HCT116 (cell line): ENCODE results near the gene LPCAT2. TPM values are rescaled to one million over a fixed set of nuclear protein-coding genes. Genes with fewer than 3 reads are reported as not detected.
A peak's percentile ranks its signal among the peaks of the same experiment; 100 is the strongest.

Experiments
- ATAC-seq: fragments of 200-7000 bp; cut with Tn5 transposase; 2 replicates; pipeline ENCODE4 v1.9.1; 2020; ENCODE audit warnings: mild to moderate bottlenecking, moderate library complexity
- BruUV-seq: library from RNA; stranded (reverse); fragments of 400-500 nt; replicated peaks from 2 replicates; lab custom pipeline; 2021; lab: Mats Ljungman, UMichigan
- CTCF ChIA-PET: fragments of 300-600 bp; sonication (Branson Sonifier 250); formaldehyde crosslinking; loops from one replicate; lab custom pipeline; 2021; ENCODE audit warnings: antibody characterized with exemption; lab: Charles Lee
- POLR2A ChIA-PET: fragments of 300-600, 350-600 bp; sonication (Branson Sonifier 250); formaldehyde crosslinking; loops from one replicate; lab custom pipeline; 2021; ENCODE audit warnings: antibody characterized with exemption; lab: Charles Lee
- RAD21 ChIA-PET, 2 experiments: fragments of 300-600 bp; sonication (Branson Sonifier 250); formaldehyde crosslinking; loops; one replicate each; lab custom pipeline; 2023; ENCODE audit warnings: low total read pairs in 2 of 2; ENCODE audit not compliant: uncharacterized antibody in 2 of 2, unreplicated experiment in 2 of 2, low non-redundant PET in 1 of 2; lab: Charles Lee
- DNase-seq: peaks from one replicate; pipeline ENCODE4 v3.0.0-alpha.2; 2010; ENCODE audit warnings: low read depth, low spot score
- H2AFZ ChIP-seq: fragments of 200-600 bp; shearing (Covaris generic), sonication (generic); 2 replicates; pipeline ENCODE4 v1.6.1; 2017; ENCODE audit warnings: low read depth, mixed run types, mixed read lengths, antibody characterized with exemption, low read length; ENCODE audit not compliant: poor library complexity, severe bottlenecking
- H3K27ac ChIP-seq: 2 replicates; pipeline ENCODE4 v1.5.1; 2012; ENCODE audit warnings: low read depth, low read length
- H3K27me3 ChIP-seq: fragments of 200-600 bp; sonication (generic); 2 replicates; pipeline ENCODE4 v1.6.1; 2016; ENCODE audit warnings: mixed run types, low read length, mixed read lengths; ENCODE audit not compliant: insufficient read depth
- H3K36me3 ChIP-seq, 2 experiments: fragments of 200-500 bp in 1 of 2; fragments of 200-600 bp in 1 of 2; sonication (Bioruptor generic) in 1 of 2; sonication (generic) in 1 of 2; 2 replicates each; pipeline versions ENCODE4 v1.5.1 to v1.6.1; 2014 to 2016; ENCODE audit warnings: low read length in 2 of 2, inconsistent platforms in 1 of 2, mixed read lengths in 1 of 2, mixed run types in 1 of 2; ENCODE audit not compliant: insufficient read depth in 2 of 2, control insufficient read depth in 1 of 2
- H3K4me1 ChIP-seq, 2 experiments: fragments of 200-600 bp in 1 of 2; sonication (generic) in 1 of 2; 2 replicates each; pipeline versions ENCODE4 v1.5.1 to v1.6.1; 2012 to 2017; ENCODE audit warnings: low read length in 2 of 2, inconsistent platforms in 1 of 2, mild to moderate bottlenecking in 1 of 2, mixed read lengths in 1 of 2, mixed run types in 1 of 2, moderate library complexity in 1 of 2; ENCODE audit not compliant: insufficient read depth in 2 of 2, control insufficient read depth in 1 of 2
- H3K4me2 ChIP-seq: fragments of 200-600 bp; sonication (generic); 2 replicates; pipeline ENCODE4 v1.6.1; 2017; ENCODE audit warnings: mixed run types, low read length, mixed read lengths
- H3K4me3 ChIP-seq, 2 experiments: fragments of 200-600 bp in 1 of 2; sonication (generic) in 1 of 2; replicated peaks in 1 of 2; 2 replicates each; pipeline ENCODE4 v1.5.1; 2011 to 2016; ENCODE audit warnings: low read length in 2 of 2, control low read depth in 1 of 2, low read depth in 1 of 2, mild to moderate bottlenecking in 1 of 2, mixed read lengths in 1 of 2, mixed run types in 1 of 2
- H3K79me2 ChIP-seq: fragments of 200-600 bp; sonication (generic); 2 replicates; pipeline ENCODE4 v1.6.1; 2017; ENCODE audit warnings: mild to moderate bottlenecking, mixed run types, low read length, moderate library complexity, mixed read lengths; ENCODE audit not compliant: insufficient read depth
- H3K9ac ChIP-seq: fragments of 200-600 bp; sonication (generic); 2 replicates; pipeline ENCODE4 v1.6.1; 2016; ENCODE audit warnings: low read length, mixed read lengths
- H3K9me2 ChIP-seq: fragments of 200-600 bp; sonication (generic), shearing (Covaris generic); 2 replicates; pipeline ENCODE4 v1.6.1; 2017; ENCODE audit warnings: mixed run types, mild to moderate bottlenecking, moderate library complexity; ENCODE audit not compliant: insufficient read depth
- H3K9me3 ChIP-seq, 2 experiments: fragments of 200-500 bp in 1 of 2; fragments of 200-600 bp in 1 of 2; sonication (Bioruptor generic) in 1 of 2; sonication (generic) in 1 of 2; 2 replicates each; pipeline ENCODE4 v1.6.1; 2014 to 2017; ENCODE audit warnings: low read length in 2 of 2, mixed read lengths in 2 of 2, inconsistent platforms in 1 of 2, low read depth in 1 of 2, mild to moderate bottlenecking in 1 of 2, mixed run types in 1 of 2, moderate library complexity in 1 of 2; ENCODE audit not compliant: control insufficient read depth in 1 of 2, insufficient read depth in 1 of 2
- H4K20me1 ChIP-seq: fragments of 200-600 bp; sonication (generic), shearing (Covaris generic); 2 replicates; pipeline ENCODE4 v1.6.1; 2017; ENCODE audit warnings: mixed run types, mild to moderate bottlenecking, moderate library complexity; ENCODE audit not compliant: insufficient read depth
- CBX3 ChIP-seq: IDR thresholded peaks from 2 replicates; pipeline ENCODE4 v1.6.1; 2012; ENCODE audit warnings: low read depth
- CEBPB ChIP-seq: IDR thresholded peaks from 2 replicates; pipeline ENCODE4 v1.6.1; 2012; ENCODE audit warnings: low read depth
- ELF1 ChIP-seq: IDR thresholded peaks from 2 replicates; pipeline ENCODE4 v1.6.1; 2012; ENCODE audit warnings: low read depth, borderline replicate concordance
- EZH2 ChIP-seq: fragments of 200-600 bp; sonication (generic); IDR thresholded peaks from 2 replicates; pipeline ENCODE4 v1.6.1; 2017; ENCODE audit warnings: antibody characterized with exemption, mixed run types
- FOSL1 ChIP-seq: IDR thresholded peaks from 2 replicates; pipeline ENCODE4 v1.6.1; 2012; ENCODE audit warnings: low read depth
- JUND ChIP-seq: IDR thresholded peaks from 2 replicates; pipeline ENCODE4 v1.6.1; 2012
- POLR2AphosphoS5 ChIP-seq: IDR thresholded peaks from 2 replicates; pipeline ENCODE4 v1.6.1; 2011; ENCODE audit warnings: mild to moderate bottlenecking, low read depth, low read length, moderate library complexity
- RAD21 ChIP-seq: IDR thresholded peaks from 2 replicates; pipeline ENCODE4 v1.6.1; 2012; ENCODE audit warnings: low read depth, mild to moderate bottlenecking
- SP1 ChIP-seq: IDR thresholded peaks from 2 replicates; pipeline ENCODE4 v1.6.1; 2012; ENCODE audit warnings: low read depth
- SRF ChIP-seq: IDR thresholded peaks from 2 replicates; pipeline ENCODE4 v1.6.1; 2012; ENCODE audit warnings: low read depth
- TCF7L2 ChIP-seq: IDR thresholded peaks from 2 replicates; pipeline ENCODE4 v1.7.0; 2011; ENCODE audit warnings: borderline replicate concordance, inconsistent platforms; ENCODE audit not compliant: insufficient read depth, insufficient read length; ENCODE audit errors: extremely low read depth
- YY1 ChIP-seq: IDR thresholded peaks from 2 replicates; pipeline ENCODE4 v1.6.1; 2011; ENCODE audit warnings: low read length, low read depth, moderate library complexity, mild to moderate bottlenecking; ENCODE audit not compliant: insufficient replicate concordance; ENCODE audit errors: extremely low read depth
- ZFX ChIP-seq: fragments of 450-650 bp; IDR thresholded peaks from 2 replicates; pipeline ENCODE4 v1.6.1; 2017
- intact Hi-C: fragments of 100-400 bp; cut with micrococcal nuclease; formaldehyde crosslinking; loops from 2 replicates; pipeline ENCODE4 v1.10.0; 2022
- total RNA-seq: library from RNA; stranded (reverse); gene quantifications from one replicate; pipeline ENCODE4 v1.2.1, GENCODE V29; 2021; ENCODE audit not compliant: unreplicated experiment
- TF ChIP-seq, protein P1 (sequence below), 3 experiments: fragments of 200-600 bp in 1 of 3; sonication (generic) in 1 of 3; IDR thresholded peaks in 2 of 3; conservative IDR thresholded peaks in 1 of 3; 2 replicates each; pipeline ENCODE4 v1.5.1; 2012 to 2017; ENCODE audit warnings: low read depth in 2 of 3, low read length in 2 of 3, antibody characterized with exemption in 1 of 3, borderline replicate concordance in 1 of 3, control low read depth in 1 of 3, mild to moderate bottlenecking in 1 of 3, mixed read lengths in 1 of 3, mixed run types in 1 of 3, moderate library complexity in 1 of 3; ENCODE audit not compliant: insufficient read depth in 1 of 3

LPCAT2 gene
- total RNA-seq, 1 experiment from 2014 or later = 13.1 TPM

DNA sequence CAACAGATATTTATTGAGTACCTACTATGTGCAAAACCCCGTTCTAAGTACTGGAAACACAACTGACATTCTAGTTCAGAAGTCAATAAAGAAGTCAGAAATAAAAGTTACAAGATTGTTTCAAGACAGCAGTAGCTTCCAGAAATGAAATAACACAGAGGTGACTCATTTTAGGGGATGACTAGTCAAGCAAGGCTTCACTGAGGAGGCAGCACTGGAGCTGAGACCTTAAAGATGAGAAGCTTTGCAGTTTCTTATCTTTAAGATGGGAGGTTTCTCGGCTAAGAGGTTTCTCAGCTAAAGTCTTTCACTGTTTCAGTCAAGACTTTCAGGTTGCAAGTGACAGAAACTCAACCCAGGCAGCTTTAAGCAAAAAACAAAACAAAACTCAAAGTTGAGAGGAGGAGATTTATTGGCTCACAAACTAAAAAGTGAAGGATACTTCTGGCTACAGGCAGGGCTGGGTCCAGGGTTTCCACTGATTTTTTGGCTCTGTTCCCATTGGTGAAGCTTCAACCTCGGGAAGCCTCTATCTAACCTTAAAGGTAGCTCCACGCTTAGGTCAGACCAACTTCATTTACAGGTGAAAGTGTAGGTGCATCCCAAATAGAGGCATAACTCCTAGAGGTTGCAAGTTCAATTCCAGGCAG is 37.3 kb upstream of the LPCAT2 start:
- Histone ChIP-seq H3K4me2 (peak overlapping the region; percentile 60), H3K4me1 (peaks cover 18 to 29% of the 10 kb centered on the region in 2 experiments), H3K27me3 (no peaks in the 10 kb centered on the region), H3K27ac (peak overlapping the region; percentile 53), H3K9ac (no peak overlapping the region), H3K79me2 (no peaks in the 10 kb centered on the region), H3K9me3 (no peaks in the 10 kb centered on the region), H3K36me3 (no peaks in the 10 kb centered on the region), H4K20me1 (no peaks in the 10 kb centered on the region), H2AFZ (peak overlapping the region; percentile 80), H3K4me3 (no peak overlapping the region), H3K9me2 (no peaks in the 10 kb centered on the region)
- no TSS peak for BruUV-seq
- peak; percentile 13 for DNase-seq
- ATAC-seq = peak; percentile 60; the same call in 1 of the 2 replicates
- ChIA-PET RAD21 (interaction anchor here in 1 of 2 experiments (0.6 kb wide), 1 partner anchor 231 kb away, joined by 5 read pairs; no protein-coding TSS in a partner anchor), CTCF (interaction anchor here (1.4 to 2.2 kb wide), 2 partner anchors 29 to 230 kb away, joined by 4 to 5 read pairs; no protein-coding TSS in a partner anchor), POLR2A (interaction anchor here (0.7 kb wide), 1 partner anchor 23 kb away, joined by 3 read pairs; no protein-coding TSS in a partner anchor)
- TF ChIP-seq TCF7L2 = no peak
- TF ChIP-seq SP1 = no peak
- peak; percentile 65 for TF ChIP-seq FOSL1
- TF ChIP-seq JUND = peak; percentile 33; the same call in 1 of the 2 replicates
- TF ChIP-seq CBX3 = no peak
- TF ChIP-seq, protein P1, sequence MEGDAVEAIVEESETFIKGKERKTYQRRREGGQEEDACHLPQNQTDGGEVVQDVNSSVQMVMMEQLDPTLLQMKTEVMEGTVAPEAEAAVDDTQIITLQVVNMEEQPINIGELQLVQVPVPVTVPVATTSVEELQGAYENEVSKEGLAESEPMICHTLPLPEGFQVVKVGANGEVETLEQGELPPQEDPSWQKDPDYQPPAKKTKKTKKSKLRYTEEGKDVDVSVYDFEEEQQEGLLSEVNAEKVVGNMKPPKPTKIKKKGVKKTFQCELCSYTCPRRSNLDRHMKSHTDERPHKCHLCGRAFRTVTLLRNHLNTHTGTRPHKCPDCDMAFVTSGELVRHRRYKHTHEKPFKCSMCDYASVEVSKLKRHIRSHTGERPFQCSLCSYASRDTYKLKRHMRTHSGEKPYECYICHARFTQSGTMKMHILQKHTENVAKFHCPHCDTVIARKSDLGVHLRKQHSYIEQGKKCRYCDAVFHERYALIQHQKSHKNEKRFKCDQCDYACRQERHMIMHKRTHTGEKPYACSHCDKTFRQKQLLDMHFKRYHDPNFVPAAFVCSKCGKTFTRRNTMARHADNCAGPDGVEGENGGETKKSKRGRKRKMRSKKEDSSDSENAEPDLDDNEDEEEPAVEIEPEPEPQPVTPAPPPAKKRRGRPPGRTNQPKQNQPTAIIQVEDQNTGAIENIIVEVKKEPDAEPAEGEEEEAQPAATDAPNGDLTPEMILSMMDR (IDR thresholded peaks at IDR 0.05 in 2 of 3, conservative IDR thresholded peaks at IDR 0.05 in 1 of 3; ENCODE audit: borderline replicate concordance in 1 of 3, insufficient read depth in 1 of 3, low read depth in 2 of 3, low read length in 2 of 3) = no peak
- intact Hi-C loops = no loop called here

DNA sequence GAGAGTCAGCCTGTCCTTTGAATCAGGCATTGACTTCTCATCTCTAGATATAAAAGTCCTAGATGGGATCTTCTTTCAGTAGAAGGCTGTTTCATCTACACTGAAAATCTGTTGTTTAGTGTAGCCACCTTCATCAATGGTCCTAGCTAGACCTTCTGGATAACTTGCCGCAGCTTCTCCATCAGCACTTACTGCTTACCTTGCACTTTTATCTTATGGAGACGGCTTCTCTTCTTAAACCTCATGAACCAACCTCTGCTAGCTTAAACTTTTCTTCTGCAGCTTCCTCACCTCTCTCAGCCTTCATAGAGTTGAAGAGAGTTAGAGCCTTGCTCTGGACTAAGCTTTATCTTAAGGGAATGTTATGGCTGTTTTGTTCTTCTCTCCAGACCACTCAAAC is 35.3 kb upstream of the LPCAT2 start:
- H3K79me2 ChIP-seq = no peaks in the 10 kb centered on the region
- H3K9ac ChIP-seq = no peak overlapping the region
- H3K4me3 ChIP-seq = no peak overlapping the region
- H4K20me1 ChIP-seq = no peaks in the 10 kb centered on the region
- no TSS peak for BruUV-seq
- intact Hi-C loops = no loop called here
- POLR2A ChIA-PET = no interaction called here
- H2AFZ ChIP-seq = no peak overlapping the region
- no peak overlapping the region for H3K27ac ChIP-seq
- DNase-seq = no peak
- no peaks in the 10 kb centered on the region for H3K27me3 ChIP-seq
- H3K9me3 ChIP-seq = no peaks in the 10 kb centered on the region
- TF ChIP-seq, protein P1 (IDR thresholded peaks at IDR 0.05 in 2 of 3, conservative IDR thresholded peaks at IDR 0.05 in 1 of 3; ENCODE audit: borderline replicate concordance in 1 of 3, insufficient read depth in 1 of 3, low read depth in 2 of 3, low read length in 2 of 3) = no peak
- TF ChIP-seq CBX3 = no peak
- TF ChIP-seq CEBPB = no peak
- no peak for TF ChIP-seq ELF1
- no peak for TF ChIP-seq POLR2AphosphoS5
- no peak for TF ChIP-seq SRF
- no peak for TF ChIP-seq FOSL1
- no peak for TF ChIP-seq EZH2
- TF ChIP-seq RAD21 = no peak
- TF ChIP-seq JUND = no peak
- no peak for TF ChIP-seq YY1
- TF ChIP-seq ZFX = no peak
- TF ChIP-seq TCF7L2 = no peak
- TF ChIP-seq, all 23 proteins: peak for 0
- ATAC-seq = no peak
- RAD21 ChIA-PET = no interaction called here
- CTCF ChIA-PET = interaction anchor here (1.2 kb wide), 1 partner anchor 9 kb away, joined by 5 read pairs; no protein-coding TSS in a partner anchor
- Histone ChIP-seq H3K4me2 (no peak overlapping the region), H3K9me2 (no peaks in the 10 kb centered on the region), H3K4me1 (peaks cover 18 to 29% of the 10 kb centered on the region in 2 experiments), H3K36me3 (no peaks in the 10 kb centered on the region)
